Measurements from ENCODE around the gene LRP1-AS.

DNA sequence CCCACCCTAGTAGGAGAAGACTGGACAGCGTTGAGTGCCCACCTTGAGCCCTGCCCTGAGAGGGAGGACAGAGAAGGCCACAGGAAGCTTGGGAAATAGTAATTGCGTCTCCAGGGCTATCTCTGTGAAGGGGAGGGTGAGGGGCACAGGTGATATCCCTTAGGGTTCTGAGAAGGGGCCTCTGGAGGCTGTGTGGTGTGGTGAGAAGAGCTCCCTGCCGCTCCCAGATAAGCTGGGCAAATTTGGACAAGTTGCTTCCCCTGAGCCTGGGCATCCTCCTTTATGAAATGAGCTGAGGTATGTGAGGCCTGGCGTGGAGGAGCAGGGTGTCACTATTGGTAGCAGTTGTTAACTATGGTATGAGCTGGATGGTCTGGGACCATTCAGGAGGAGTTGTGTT lies 23.5 kb upstream of the LRP1-AS start:
- TF ChIP-seq, protein P1, sequence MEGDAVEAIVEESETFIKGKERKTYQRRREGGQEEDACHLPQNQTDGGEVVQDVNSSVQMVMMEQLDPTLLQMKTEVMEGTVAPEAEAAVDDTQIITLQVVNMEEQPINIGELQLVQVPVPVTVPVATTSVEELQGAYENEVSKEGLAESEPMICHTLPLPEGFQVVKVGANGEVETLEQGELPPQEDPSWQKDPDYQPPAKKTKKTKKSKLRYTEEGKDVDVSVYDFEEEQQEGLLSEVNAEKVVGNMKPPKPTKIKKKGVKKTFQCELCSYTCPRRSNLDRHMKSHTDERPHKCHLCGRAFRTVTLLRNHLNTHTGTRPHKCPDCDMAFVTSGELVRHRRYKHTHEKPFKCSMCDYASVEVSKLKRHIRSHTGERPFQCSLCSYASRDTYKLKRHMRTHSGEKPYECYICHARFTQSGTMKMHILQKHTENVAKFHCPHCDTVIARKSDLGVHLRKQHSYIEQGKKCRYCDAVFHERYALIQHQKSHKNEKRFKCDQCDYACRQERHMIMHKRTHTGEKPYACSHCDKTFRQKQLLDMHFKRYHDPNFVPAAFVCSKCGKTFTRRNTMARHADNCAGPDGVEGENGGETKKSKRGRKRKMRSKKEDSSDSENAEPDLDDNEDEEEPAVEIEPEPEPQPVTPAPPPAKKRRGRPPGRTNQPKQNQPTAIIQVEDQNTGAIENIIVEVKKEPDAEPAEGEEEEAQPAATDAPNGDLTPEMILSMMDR (IDR thresholded peaks at IDR 0.05), result no peak
- no peak for TF ChIP-seq POLR2A (IDR thresholded peaks at IDR 0.05)

All from lower leg skin (tissue), 3 donors.